ENCODE measurements around the gene NOP9.

- TF ChIP-seq CTCF (IDR thresholded peaks at IDR 0.05; ENCODE audit: low read length) (no peak), EZH2 (optimal IDR thresholded peaks at IDR 0.05; ENCODE audit: low read depth, low read length) (no peak), EZH2phosphoT487 (IDR thresholded peaks at IDR 0.05; ENCODE audit: low read length) (no peak)
Measured at GRCh38 chr14:24353559-24354481, 54.2 kb downstream of the NOP9 start.
